GM12878 (cell line): ENCODE measurements around the gene HOXB6. TPM values are rescaled to one million over a fixed set of nuclear protein-coding genes. Genes with fewer than 3 reads are reported as not detected.

Experiments used
- ATAC-seq: fragments of 200-7000 bp; cut with Tn5 transposase; 3 replicates; pipeline ENCODE4 v1.9.1; 2020; ENCODE audit warnings: mild to moderate bottlenecking, moderate library complexity
- BruUV-seq: library from RNA; stranded (reverse); fragments of 400-500 nt; replicated peaks from 2 replicates; lab custom pipeline; 2021; lab: Mats Ljungman, UMichigan
- CTCF ChIA-PET: fragments of 300-600 bp; sonication (Branson Sonifier 250); formaldehyde crosslinking; extraction: SDS; loops from one replicate; lab custom pipeline; 2021; ENCODE audit warnings: inconsistent platforms; lab: Yijun Ruan, JAX
- POLR2A ChIA-PET: fragments of 350-600 bp; formaldehyde crosslinking; extraction: SDS; loops from one replicate; lab custom pipeline; 2021; ENCODE audit warnings: inconsistent platforms; lab: Charles Lee
- RAD21 ChIA-PET: fragments of 300-600 bp; sonication (Branson Sonifier 250); formaldehyde crosslinking; loops from one replicate; lab custom pipeline; 2023; ENCODE audit warnings: antibody characterized with exemption; ENCODE audit not compliant: unreplicated experiment; lab: Charles Lee
- SMC1A ChIA-PET: fragments of 300-600 bp; sonication (Branson Sonifier 250); formaldehyde crosslinking; loops from one replicate; lab custom pipeline; 2023; ENCODE audit not compliant: unreplicated experiment, uncharacterized antibody; lab: Charles Lee
- DNase-seq: peaks from one replicate; pipeline ENCODE4 v3.0.0-alpha.2; 2011; ENCODE audit warnings: low read depth, low spot score
- FAIRE-seq: peaks from 3 replicates; lab custom pipeline; 2011; peaks lifted over from hg19 to GRCh38; lab: Jason Lieb, UNC
- H2AFZ ChIP-seq: 2 replicates; pipeline ENCODE4 v1.6.0; 2011; ENCODE audit warnings: low read depth, low read length, control low read depth; ENCODE audit not compliant: control insufficient read depth
- H3K27ac ChIP-seq: 2 replicates; pipeline ENCODE4 v1.5.1; 2011; ENCODE audit warnings: control low read depth; ENCODE audit not compliant: control insufficient read depth, insufficient read depth
- H3K27me3 ChIP-seq, 2 experiments: replicated peaks in 1 of 2; 2 replicates each; pipeline versions ENCODE4 v1.6.0 to v1.6.1; 2011; ENCODE audit warnings: low read length in 1 of 2; ENCODE audit not compliant: control insufficient read depth in 2 of 2, insufficient read depth in 2 of 2
- H3K36me3 ChIP-seq, 2 experiments: 2 replicates each; pipeline ENCODE4 v1.5.1; 2011; ENCODE audit warnings: low read length in 1 of 2; ENCODE audit not compliant: control insufficient read depth in 2 of 2, insufficient read depth in 2 of 2
- H3K4me1 ChIP-seq: 2 replicates; pipeline ENCODE4 v1.6.1; 2011; ENCODE audit warnings: mild to moderate bottlenecking, low read length, moderate library complexity, mixed read lengths; ENCODE audit not compliant: control insufficient read depth, insufficient read depth
- H3K4me2 ChIP-seq: 2 replicates; pipeline ENCODE4 v1.6.0; 2011; ENCODE audit warnings: control low read depth; ENCODE audit not compliant: control insufficient read depth, insufficient read depth
- H3K4me3 ChIP-seq: fragments of 200-600 bp; sonication (generic); 2 replicates; pipeline ENCODE4 v1.5.1; 2016
- H3K79me2 ChIP-seq: 2 replicates; pipeline ENCODE4 v1.6.0; 2011; ENCODE audit warnings: low read length; ENCODE audit not compliant: control insufficient read depth, insufficient read depth
- H3K9ac ChIP-seq: 2 replicates; pipeline ENCODE4 v1.8.0; 2011; ENCODE audit warnings: low read length, control low read depth, mixed read lengths; ENCODE audit not compliant: control insufficient read depth, insufficient read depth
- H3K9me3 ChIP-seq: replicated peaks from 3 replicates; pipeline ENCODE4 v1.5.1; 2011; ENCODE audit warnings: mild to moderate bottlenecking, low read length; ENCODE audit not compliant: control insufficient read depth, insufficient read depth
- H4K20me1 ChIP-seq: 2 replicates; pipeline ENCODE4 v1.6.0; 2011; ENCODE audit not compliant: control insufficient read depth, insufficient read depth
- CBX3 ChIP-seq: fragments of 200-600 bp; sonication (generic); IDR thresholded peaks from 2 replicates; pipeline ENCODE4 v1.6.1; 2016; ENCODE audit warnings: low read depth, borderline replicate concordance
- CEBPB ChIP-seq, 2 experiments: fragments of 150-350 bp in 1 of 2; IDR thresholded peaks; 2 replicates each; pipeline ENCODE4 v1.6.1; 2012 to 2014; ENCODE audit warnings: low read depth in 2 of 2, low read length in 2 of 2, borderline replicate concordance in 1 of 2, inconsistent platforms in 1 of 2
- CREM ChIP-seq: IDR thresholded peaks from 2 replicates; pipeline ENCODE4 v1.6.1; 2014; ENCODE audit warnings: antibody characterized with exemption, low read depth
- ETV6 ChIP-seq, 2 experiments: fragments of 450-650 bp in 1 of 2; IDR thresholded peaks in 1 of 2; conservative IDR thresholded peaks in 1 of 2; 2 replicates each; pipeline ENCODE4 v1.6.1; 2014; ENCODE audit warnings: antibody characterized with exemption in 1 of 2, borderline replicate concordance in 1 of 2, low read depth in 1 of 2, mild to moderate bottlenecking in 1 of 2, moderate library complexity in 1 of 2
- JUND ChIP-seq: IDR thresholded peaks from 2 replicates; pipeline ENCODE4 v1.6.1; 2012; ENCODE audit warnings: low read depth, mild to moderate bottlenecking, low read length, improper control_type of control experiment, moderate library complexity
- KLF5 ChIP-seq: fragments of 450-650 bp; IDR thresholded peaks from 2 replicates; pipeline ENCODE4 v1.6.1; 2014; ENCODE audit warnings: mild to moderate bottlenecking; ENCODE audit not compliant: partially characterized antibody
- MYB ChIP-seq: fragments of 150-350 bp; IDR thresholded peaks from 2 replicates; pipeline ENCODE4 v1.6.1; 2014; ENCODE audit warnings: mild to moderate bottlenecking, low read depth, low read length, borderline replicate concordance
- PML ChIP-seq: IDR thresholded peaks from 2 replicates; pipeline ENCODE4 v1.6.1; 2012; ENCODE audit warnings: low read length, inconsistent platforms
- RCOR1 ChIP-seq: conservative IDR thresholded peaks from 2 replicates; pipeline ENCODE4 v1.6.1; 2012; ENCODE audit warnings: low read depth, low read length, improper control_type of control experiment
- ZNF384 ChIP-seq: IDR thresholded peaks from 2 replicates; pipeline ENCODE4 v1.6.1; 2012; ENCODE audit warnings: low read depth, mild to moderate bottlenecking, low read length, improper control_type of control experiment, borderline replicate concordance
- WGBS: methylation state at CpG from one replicate; pipeline ENCODE4 v1.1.6; 2016; ENCODE audit warnings: low lambda C conversion rate; ENCODE audit not compliant: insufficient replicate concordance, insufficient coverage; ENCODE audit errors: missing lambda C conversion rate; 5-methylcytosine and 5-hydroxymethylcytosine counted together
- in situ Hi-C: fragments of 300-500 bp; cut with MboI; formaldehyde crosslinking; loops from 9 replicates; pipeline ENCODE4 v1.14.3; 2018; ENCODE audit warnings: mixed read lengths
- intact Hi-C: fragments of 100-400 bp; cut with micrococcal nuclease; formaldehyde crosslinking; loops from one replicate; pipeline ENCODE4 v1.14.2; 2022; ENCODE audit not compliant: unreplicated experiment
- polyA plus RNA-seq, 11 experiments: library from polyadenylated mRNA; depleted of rRNA in 4 of 11; unstranded in 6 of 11; stranded (reverse) in 5 of 11; fragments of >200 nt; fragmentation: Nextera tagmentation in 4 of 11; fragmentation: Illumina TruSeq in 1 of 11; extraction: Ambion mirVana in 4 of 11; extraction: Trizol in 1 of 11; gene quantifications; 1 replicate in 1 of 11; 2 replicates in 10 of 11; pipeline versions ENCODE4 v1.2.1 to v1.2.3, GENCODE V29; 2011 to 2016; ENCODE audit warnings: inconsistent platforms in 2 of 11, missing spikeins in 2 of 11, low read depth in 1 of 11
- total RNA-seq, 4 experiments: library from RNA; depleted of rRNA in 3 of 4; stranded (reverse); fragments of >200 nt in 3 of 4; fragmentation: Illumina TruSeq in 1 of 4; extraction: Trizol in 1 of 4; gene quantifications; 2 replicates each; pipeline versions ENCODE4 v1.2.1 to v1.2.3, GENCODE V29; 2013 to 2021
- TF ChIP-seq, protein P1 (sequence below): fragments of 450-650 bp; formaldehyde crosslinking; IDR thresholded peaks from 2 replicates; pipeline ENCODE4 v1.5.0; 2022; ENCODE audit warnings: mild to moderate bottlenecking, missing genetic modification characterization
- TF ChIP-seq, protein P2 (sequence below): fragments of 150-350 bp; IDR thresholded peaks from 2 replicates; pipeline ENCODE4 v1.6.1; 2016; ENCODE audit warnings: low read depth, low read length
- TF ChIP-seq, protein P3 (sequence below): fragments of 450-650 bp; IDR thresholded peaks from 2 replicates; pipeline ENCODE4 v1.6.1; 2016; ENCODE audit warnings: mild to moderate bottlenecking

Gene HOXB6
- total and polyA plus RNA-seq, 10 of the 15 experiments (the other 5 are each of a cell fraction or from before 2014, with no cell fraction given): 0.04 to 0.51 (median 0.09) TPM; not detected in 2

DNA sequence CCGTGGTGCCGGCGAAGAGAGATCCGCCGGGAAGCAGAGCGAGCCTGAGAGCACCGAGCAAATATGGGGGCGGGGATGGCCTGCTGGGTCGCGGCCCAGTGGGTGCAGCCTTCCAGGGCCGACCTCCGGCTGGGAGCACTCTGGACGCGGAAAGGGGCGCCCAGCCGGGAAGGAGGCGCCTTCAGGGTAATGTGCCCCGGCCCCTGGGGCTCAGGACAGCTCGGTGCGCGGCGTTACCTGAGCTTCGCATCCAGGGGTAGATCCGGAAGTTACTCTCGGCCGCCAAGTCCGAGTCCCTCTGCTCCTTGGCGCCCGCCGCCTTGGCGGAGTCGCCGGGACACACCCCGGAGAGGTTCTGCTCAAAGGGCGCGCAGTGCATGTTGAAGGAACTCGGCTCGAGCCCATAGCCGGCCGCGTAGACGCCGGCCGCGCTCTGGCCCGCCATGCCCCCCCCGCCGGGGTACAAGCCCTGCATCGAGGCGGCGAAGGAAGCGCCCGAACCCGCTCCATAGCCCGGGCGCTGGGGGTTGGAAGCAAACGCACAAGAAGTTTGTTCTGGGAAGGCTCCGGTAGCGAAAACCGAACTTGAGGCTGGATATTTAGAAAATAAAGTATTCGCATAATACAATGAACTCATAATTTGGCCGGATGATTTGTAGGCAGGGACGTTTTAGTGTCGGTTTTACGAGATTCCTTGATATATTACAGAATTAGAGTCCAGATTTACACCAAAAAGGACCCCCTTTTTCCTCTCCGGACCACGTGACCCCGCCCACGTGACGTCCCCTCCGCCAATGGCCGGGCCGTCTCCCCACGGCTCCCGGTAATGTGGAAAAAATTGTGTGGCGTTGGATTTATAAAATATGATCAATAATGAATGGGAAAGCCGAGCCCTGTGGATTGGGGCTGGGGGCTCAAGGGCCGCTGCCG is 5.8 kb upstream of the HOXB6 start, which contains the start of gene HOXB7:
Gene HOXB7, minus strand, starts transcription at position 736 of the 930 bp plus-strand sequence. Its CDS starts 99 bp downstream, at position 637.
- Histone ChIP-seq H3K4me2 (peak within 1 kb of the TSS; percentile 91), H3K4me3 (peak within 1 kb of the TSS; percentile 86), H3K9ac (peak within 1 kb of the TSS; percentile 76), H3K4me1 (peaks cover 11% of the 10 kb centered on the region), H2AFZ (peak within 1 kb of the TSS; percentile 96), H3K79me2 (no peaks in the 10 kb centered on the region), H3K27me3 (peaks cover 6 to 13% of the 10 kb centered on the region in 2 experiments; a peak in 3 of 4 replicates), H3K27ac (peak within 1 kb of the TSS; percentile 1), H3K9me3 (no peaks in the 10 kb centered on the region), H4K20me1 (no peaks in the 10 kb centered on the region), H3K36me3 (no peaks in the 10 kb centered on the region; a peak in 1 of 4 replicates)
- WGBS: 2% methylated on average over 77 of the region's 79 CpGs
- DNase-seq: no peak
- in situ Hi-C loops (no loop called here), intact Hi-C loops (no loop called here)
- FAIRE-seq: peak; percentile 82
- SMC1A ChIA-PET: interaction anchor here (0.8 to 1.1 kb wide), 3 partner anchors 22 to 585 kb away, joined by 3 read pairs; no protein-coding TSS in a partner anchor
- POLR2A ChIA-PET: interaction anchor here (0.6 to 1.7 kb wide), 3 partner anchors 13 to 121 kb away, joined by 5 to 6 read pairs (median 5); no protein-coding TSS in a partner anchor
- RAD21 ChIA-PET: interaction anchor here (0.9 to 1.7 kb wide), 5 partner anchors 13 to 530 kb away, joined by 3 to 4 read pairs (median 3); partner anchors contain the start of gene HOXB5
- CTCF ChIA-PET: interaction anchor here (0.6 to 1.8 kb wide), 9 partner anchors 8 to 583 kb away, joined by 3 to 8 read pairs (median 5); no protein-coding TSS in a partner anchor
- peak; percentile 77 for ATAC-seq
- TSS peak; percentile 88 for BruUV-seq
- TF ChIP-seq ZNF384 (no peak), CBX3 (no peak), KLF5 (no peak), JUND (no peak), CEBPB (IDR thresholded peaks at IDR 0.05; ENCODE audit: borderline replicate concordance in 1 of 2, low read depth in 2 of 2, low read length in 2 of 2) (no peak), PML (no peak), ETV6 (conservative IDR thresholded peaks at IDR 0.05 in 1 of 2, IDR thresholded peaks at IDR 0.05 in 1 of 2; ENCODE audit: borderline replicate concordance in 1 of 2, low read depth in 1 of 2) (no peak), RCOR1 (no peak), MYB (no peak), CREM (no peak)
- TF ChIP-seq, protein P1, sequence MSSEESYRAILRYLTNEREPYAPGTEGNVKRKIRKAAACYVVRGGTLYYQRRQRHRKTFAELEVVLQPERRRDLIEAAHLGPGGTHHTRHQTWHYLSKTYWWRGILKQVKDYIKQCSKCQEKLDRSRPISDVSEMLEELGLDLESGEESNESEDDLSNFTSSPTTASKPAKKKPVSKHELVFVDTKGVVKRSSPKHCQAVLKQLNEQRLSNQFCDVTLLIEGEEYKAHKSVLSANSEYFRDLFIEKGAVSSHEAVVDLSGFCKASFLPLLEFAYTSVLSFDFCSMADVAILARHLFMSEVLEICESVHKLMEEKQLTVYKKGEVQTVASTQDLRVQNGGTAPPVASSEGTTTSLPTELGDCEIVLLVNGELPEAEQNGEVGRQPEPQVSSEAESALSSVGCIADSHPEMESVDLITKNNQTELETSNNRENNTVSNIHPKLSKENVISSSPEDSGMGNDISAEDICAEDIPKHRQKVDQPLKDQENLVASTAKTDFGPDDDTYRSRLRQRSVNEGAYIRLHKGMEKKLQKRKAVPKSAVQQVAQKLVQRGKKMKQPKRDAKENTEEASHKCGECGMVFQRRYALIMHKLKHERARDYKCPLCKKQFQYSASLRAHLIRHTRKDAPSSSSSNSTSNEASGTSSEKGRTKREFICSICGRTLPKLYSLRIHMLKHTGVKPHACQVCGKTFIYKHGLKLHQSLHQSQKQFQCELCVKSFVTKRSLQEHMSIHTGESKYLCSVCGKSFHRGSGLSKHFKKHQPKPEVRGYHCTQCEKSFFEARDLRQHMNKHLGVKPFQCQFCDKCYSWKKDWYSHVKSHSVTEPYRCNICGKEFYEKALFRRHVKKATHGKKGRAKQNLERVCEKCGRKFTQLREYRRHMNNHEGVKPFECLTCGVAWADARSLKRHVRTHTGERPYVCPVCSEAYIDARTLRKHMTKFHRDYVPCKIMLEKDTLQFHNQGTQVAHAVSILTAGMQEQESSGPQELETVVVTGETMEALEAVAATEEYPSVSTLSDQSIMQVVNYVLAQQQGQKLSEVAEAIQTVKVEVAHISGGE: no peak
- TF ChIP-seq, protein P2, sequence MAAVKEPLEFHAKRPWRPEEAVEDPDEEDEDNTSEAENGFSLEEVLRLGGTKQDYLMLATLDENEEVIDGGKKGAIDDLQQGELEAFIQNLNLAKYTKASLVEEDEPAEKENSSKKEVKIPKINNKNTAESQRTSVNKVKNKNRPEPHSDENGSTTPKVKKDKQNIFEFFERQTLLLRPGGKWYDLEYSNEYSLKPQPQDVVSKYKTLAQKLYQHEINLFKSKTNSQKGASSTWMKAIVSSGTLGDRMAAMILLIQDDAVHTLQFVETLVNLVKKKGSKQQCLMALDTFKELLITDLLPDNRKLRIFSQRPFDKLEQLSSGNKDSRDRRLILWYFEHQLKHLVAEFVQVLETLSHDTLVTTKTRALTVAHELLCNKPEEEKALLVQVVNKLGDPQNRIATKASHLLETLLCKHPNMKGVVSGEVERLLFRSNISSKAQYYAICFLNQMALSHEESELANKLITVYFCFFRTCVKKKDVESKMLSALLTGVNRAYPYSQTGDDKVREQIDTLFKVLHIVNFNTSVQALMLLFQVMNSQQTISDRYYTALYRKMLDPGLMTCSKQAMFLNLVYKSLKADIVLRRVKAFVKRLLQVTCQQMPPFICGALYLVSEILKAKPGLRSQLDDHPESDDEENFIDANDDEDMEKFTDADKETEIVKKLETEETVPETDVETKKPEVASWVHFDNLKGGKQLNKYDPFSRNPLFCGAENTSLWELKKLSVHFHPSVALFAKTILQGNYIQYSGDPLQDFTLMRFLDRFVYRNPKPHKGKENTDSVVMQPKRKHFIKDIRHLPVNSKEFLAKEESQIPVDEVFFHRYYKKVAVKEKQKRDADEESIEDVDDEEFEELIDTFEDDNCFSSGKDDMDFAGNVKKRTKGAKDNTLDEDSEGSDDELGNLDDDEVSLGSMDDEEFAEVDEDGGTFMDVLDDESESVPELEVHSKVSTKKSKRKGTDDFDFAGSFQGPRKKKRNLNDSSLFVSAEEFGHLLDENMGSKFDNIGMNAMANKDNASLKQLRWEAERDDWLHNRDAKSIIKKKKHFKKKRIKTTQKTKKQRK: no peak
- TF ChIP-seq, protein P3, sequence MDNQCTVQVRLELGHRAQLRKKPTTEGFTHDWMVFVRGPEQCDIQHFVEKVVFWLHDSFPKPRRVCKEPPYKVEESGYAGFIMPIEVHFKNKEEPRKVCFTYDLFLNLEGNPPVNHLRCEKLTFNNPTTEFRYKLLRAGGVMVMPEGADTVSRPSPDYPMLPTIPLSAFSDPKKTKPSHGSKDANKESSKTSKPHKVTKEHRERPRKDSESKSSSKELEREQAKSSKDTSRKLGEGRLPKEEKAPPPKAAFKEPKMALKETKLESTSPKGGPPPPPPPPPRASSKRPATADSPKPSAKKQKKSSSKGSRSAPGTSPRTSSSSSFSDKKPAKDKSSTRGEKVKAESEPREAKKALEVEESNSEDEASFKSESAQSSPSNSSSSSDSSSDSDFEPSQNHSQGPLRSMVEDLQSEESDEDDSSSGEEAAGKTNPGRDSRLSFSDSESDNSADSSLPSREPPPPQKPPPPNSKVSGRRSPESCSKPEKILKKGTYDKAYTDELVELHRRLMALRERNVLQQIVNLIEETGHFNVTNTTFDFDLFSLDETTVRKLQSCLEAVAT: no peak
